Activated CD8-positive, alpha-beta memory T cell treated with anti-CD3 and anti-CD28 coated beads, Interleukin-2, amount 50 U/mL, for 4 hours (primary cell): ENCODE data around the gene IDS.
"Not testable (repeated sequence)": the region's sequence is repeated elsewhere in the genome, so short reads cannot be mapped to it uniquely, and the experiment has no call there.

Experiments
- DNase-seq: peaks from one replicate; pipeline ENCODE4 v3.0.0-alpha.2; 2020

Gene IDS

GRCh38 chrX:149526318-149527033 is 21.4 kb upstream of the IDS start:
- DNase-seq, result not testable (repeated sequence)

GRCh38 chrX:149525903-149526302 is 20.8 kb upstream of the IDS start:
- not testable (repeated sequence) for DNase-seq

GRCh38 chrX:149525389-149525788 is 20.3 kb upstream of the IDS start:
- DNase-seq, result peak; percentile 62

- no peak for DNase-seq
Measured at GRCh38 chrX:149522916-149523315, 17.8 kb upstream of the IDS start.

GRCh38 chrX:149521438-149521837 is 16.3 kb upstream of the IDS start:
- no peak for DNase-seq

- not testable (repeated sequence) for DNase-seq
Measured at GRCh38 chrX:149520636-149521277, 15.7 kb upstream of the IDS start.

- DNase-seq, result no peak
Measured at GRCh38 chrX:149518236-149518635, 13.1 kb upstream of the IDS start.

- DNase-seq, result no peak
Measured at GRCh38 chrX:149517308-149517707, 12.2 kb upstream of the IDS start.

- DNase-seq, result no peak
Measured at GRCh38 chrX:149516604-149517003, 11.5 kb upstream of the IDS start.

GRCh38 chrX:149515954-149516602 is 11.0 kb upstream of the IDS start:
- no peak for DNase-seq

- no peak for DNase-seq
Measured at GRCh38 chrX:149513825-149514428, 8.8 kb upstream of the IDS start.

- peak; percentile 54 for DNase-seq
Measured at GRCh38 chrX:149512225-149512885, 7.2 kb upstream of the IDS start.

- no peak for DNase-seq
Measured at GRCh38 chrX:149511081-149511480, 6.0 kb upstream of the IDS start.

- DNase-seq, result no peak
Measured at GRCh38 chrX:149510386-149510785, 5.3 kb upstream of the IDS start.

- no peak for DNase-seq
Measured at GRCh38 chrX:149508467-149508866, 3.4 kb upstream of the IDS start.

GRCh38 chrX:149506349-149506748 is 1.2 kb upstream of the IDS start:
- no peak for DNase-seq

- DNase-seq, result no peak
Measured at GRCh38 chrX:149505671-149506070, 565 bp upstream of the IDS start.

GRCh38 chrX:149504226-149504914 is 736 bp downstream of the IDS start:
- peak; percentile 55 for DNase-seq

- peak; percentile 54 for DNase-seq
Measured at GRCh38 chrX:149503446-149503845, 1.7 kb downstream of the IDS start.

GRCh38 chrX:149502923-149503322 is 2.2 kb downstream of the IDS start:
- not testable (repeated sequence) for DNase-seq

- DNase-seq, result no peak
Measured at GRCh38 chrX:149499766-149500165, 5.3 kb downstream of the IDS start.

- no peak for DNase-seq
Measured at GRCh38 chrX:149498767-149499166, 6.3 kb downstream of the IDS start.

- no peak for DNase-seq
Measured at GRCh38 chrX:149497626-149498025, 7.5 kb downstream of the IDS start.
